Gastrocnemius medialis (tissue), 4 donors: ENCODE measurements around the gene GNG3. TPM values are rescaled to one million over a fixed set of nuclear protein-coding genes. Genes with fewer than 3 reads are reported as not detected.
A peak's percentile ranks its signal among the peaks of the same experiment; 100 is the strongest.

Experiments
- ATAC-seq, 2 donors: fragments of 150-250 bp; one replicate each; pipeline ENCODE4 v1.9.1; 2016
- DNase-seq, 2 donors: peaks; one replicate each; pipeline ENCODE4 v3.0.0-alpha.2; 2019
- H3K27ac ChIP-seq, 4 donors: fragments of 200-600 bp; sonication (generic); 1 replicate in 1 of 4; 2 replicates in 3 of 4; pipeline ENCODE4 v1.5.1; 2016 to 2018; ENCODE audit warnings: mild to moderate bottlenecking in 2 of 4, moderate library complexity in 1 of 4
- H3K27me3 ChIP-seq, 3 donors: fragments of 200-600 bp; sonication (generic) in 2 of 3; 1 replicate in 1 of 3; 2 replicates in 2 of 3; pipeline versions ENCODE4 v1.5.1 to v1.6.0; 2016 to 2019; ENCODE audit warnings: mild to moderate bottlenecking in 1 of 3, moderate library complexity in 1 of 3
- H3K36me3 ChIP-seq, 2 donors: fragments of 200-600 bp; sonication (generic) in 1 of 2; one replicate each; pipeline ENCODE4 v1.5.1; 2017 to 2018
- H3K4me1 ChIP-seq, 2 donors: fragments of 200-600 bp; sonication (generic) in 1 of 2; one replicate each; pipeline ENCODE4 v1.5.1; 2016 to 2017; ENCODE audit warnings: mild to moderate bottlenecking in 2 of 2
- H3K4me3 ChIP-seq, 4 donors: fragments of 200-600 bp; sonication (generic) in 3 of 4; 1 replicate in 1 of 4; 2 replicates in 3 of 4; pipeline ENCODE4 v1.5.1; 2016 to 2019; ENCODE audit warnings: mild to moderate bottlenecking in 2 of 4
- H3K9me3 ChIP-seq, 3 donors: fragments of 200-600 bp; sonication (generic) in 2 of 3; 1 replicate in 1 of 3; 2 replicates in 2 of 3; pipeline ENCODE4 v1.5.1; 2016 to 2019
- CTCF ChIP-seq, 5 experiments: fragments of 450-650 bp in 3 of 5; fragments of 200-600 bp in 2 of 5; sonication (generic) in 2 of 5; IDR thresholded peaks in 4 of 5; conservative IDR thresholded peaks in 1 of 5; 1 replicate in 4 of 5; 2 replicates in 1 of 5; pipeline ENCODE4 v1.5.1; 2016 to 2019; ENCODE audit warnings: antibody characterized with exemption in 5 of 5, mild to moderate bottlenecking in 3 of 5, moderate library complexity in 3 of 5
- POLR2A ChIP-seq, 2 donors: fragments of 450-650 bp; IDR thresholded peaks; one replicate each; pipeline ENCODE4 v1.6.1; 2017; ENCODE audit warnings: antibody characterized with exemption in 2 of 2, mild to moderate bottlenecking in 2 of 2, moderate library complexity in 2 of 2
- in situ Hi-C, 4 donors: fragments of 200-750 bp; cut with MboI; loops; one replicate each; pipeline versions ENCODE4 v1.15.0 to v1.8.0; 2017; ENCODE audit warnings: low sequenced_read_pairs in 4 of 4
- intact Hi-C: fragments of 100-400 bp; cut with DNase I; formaldehyde crosslinking; loops from one replicate; pipeline ENCODE4 v1.15.1; 2023; ENCODE audit warnings: low total_unique reads
- total RNA-seq, 4 donors: library from RNA; depleted of rRNA; stranded (reverse); fragments of >200 nt; gene quantifications; one replicate each; pipeline versions ENCODE4 v1.1.0 to v1.2.3, GENCODE V29; 2016

GNG3 gene
- total RNA-seq, 4 donors from 2014 or later = not detected

DNA sequence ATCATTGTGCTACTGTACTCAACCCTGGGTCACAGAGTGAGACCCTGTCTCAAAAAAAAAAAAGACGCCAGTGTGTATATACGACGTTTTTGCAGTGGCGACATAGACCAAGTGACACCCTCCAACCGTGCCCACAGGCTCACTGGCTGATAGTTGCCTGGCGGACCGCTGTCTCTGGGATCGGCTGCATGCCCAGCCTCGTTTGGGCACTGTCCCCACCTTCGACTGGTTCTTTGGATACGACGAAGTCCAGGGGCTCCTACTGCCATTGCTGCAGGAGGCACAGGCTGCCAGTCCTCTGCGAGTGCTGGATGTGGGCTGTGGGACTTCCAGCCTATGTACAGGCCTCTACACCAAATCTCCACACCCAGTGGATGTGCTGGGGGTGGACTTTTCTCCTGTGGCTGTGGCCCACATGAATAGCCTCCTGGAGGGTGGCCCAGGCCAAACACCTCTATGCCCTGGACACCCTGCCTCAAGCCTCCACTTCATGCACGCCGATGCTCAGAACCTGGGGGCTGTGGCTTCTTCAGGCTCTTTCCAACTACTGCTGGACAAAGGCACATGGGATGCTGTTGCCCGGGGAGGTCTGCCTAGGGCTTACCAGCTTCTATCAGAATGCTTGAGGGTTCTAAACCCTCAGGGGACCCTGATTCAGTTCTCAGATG, 41.1 kb upstream of the GNG3 start:
- peak overlapping the region; percentile 68 to 96 (median 79) for H3K4me3 ChIP-seq
- ATAC-seq (no peak), DNase-seq (no peak)
- no peaks in the 10 kb centered on the region for H3K27me3 ChIP-seq
- TF ChIP-seq CTCF (IDR thresholded peaks at IDR 0.05 in 4 of 5, conservative IDR thresholded peaks at IDR 0.05 in 1 of 5) (no peak), POLR2A (IDR thresholded peaks at IDR 0.05) (no peak)
- in situ Hi-C loops (no loop called here), intact Hi-C loops (no loop called here)
- peak overlapping the region; percentile 82 to 97 (median 88) for H3K27ac ChIP-seq
- peaks cover 40 to 46% of the 10 kb centered on the region in 2 donors for H3K4me1 ChIP-seq
- peaks cover 0 to 20% of the 10 kb centered on the region in 2 donors for H3K36me3 ChIP-seq
- H3K9me3 ChIP-seq = no peaks in the 10 kb centered on the region

- H3K27me3 ChIP-seq = no peaks in the 10 kb centered on the region
- no peak overlapping the region for H3K4me3 ChIP-seq
- no peak for ATAC-seq
- H3K27ac ChIP-seq = peak overlapping the region in 2 of 4 donors; percentile 10 to 97
- peaks cover 0 to 16% of the 10 kb centered on the region in 2 donors for H3K36me3 ChIP-seq
- intact Hi-C loops (no loop called here), in situ Hi-C loops (no loop called here)
- no peaks in the 10 kb centered on the region for H3K9me3 ChIP-seq
- DNase-seq = no peak
- peaks cover 43 to 49% of the 10 kb centered on the region in 2 donors for H3K4me1 ChIP-seq
- TF ChIP-seq POLR2A (IDR thresholded peaks at IDR 0.05) (no peak), CTCF (IDR thresholded peaks at IDR 0.05 in 4 of 5, conservative IDR thresholded peaks at IDR 0.05 in 1 of 5) (no peak)
Observed at GRCh38 chr11:62667460-62667859, 40.0 kb upstream of the GNG3 start.

DNA sequence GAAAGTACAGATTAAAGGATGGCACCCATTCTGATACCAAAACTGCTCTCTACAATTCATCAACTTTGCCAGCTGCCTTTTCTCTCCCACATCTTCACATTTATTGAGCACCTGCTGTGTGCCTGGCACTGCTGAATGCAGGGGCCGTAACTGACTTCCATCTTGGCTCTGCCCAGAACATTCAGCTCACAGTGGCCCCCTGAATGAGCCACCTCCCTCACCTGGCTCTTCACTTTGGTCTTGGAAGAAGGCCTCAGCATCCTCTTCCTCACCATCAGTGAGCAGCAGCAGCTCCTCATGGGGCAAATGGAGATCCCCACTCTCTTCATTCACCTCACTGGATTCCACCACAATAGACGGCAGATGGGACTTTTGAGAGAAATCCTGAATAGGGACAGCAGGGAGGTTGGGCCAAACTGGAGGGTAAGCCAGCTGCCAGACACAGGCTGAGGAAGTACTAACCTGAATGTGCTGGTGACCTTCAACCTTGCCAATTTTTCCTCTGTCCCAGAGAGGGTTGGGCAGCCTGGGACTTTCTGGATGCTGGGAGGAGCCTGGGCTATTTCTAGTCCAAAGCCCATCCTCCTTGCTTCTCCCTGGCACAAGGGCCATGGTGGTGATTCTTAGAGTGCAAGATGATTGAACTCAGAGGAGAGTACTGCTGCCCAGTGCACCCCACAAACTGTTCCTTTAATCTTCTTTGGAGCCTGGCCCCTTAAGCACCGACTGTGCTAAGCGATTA, 37.9 kb upstream of the GNG3 start:
- Histone ChIP-seq H3K4me3 (no peak overlapping the region), H3K27ac (peak overlapping the region in 3 of 4 donors; percentile 41 to 91 (median 90)), H3K4me1 (peaks cover 45 to 52% of the 10 kb centered on the region in 2 donors), H3K9me3 (no peaks in the 10 kb centered on the region), H3K27me3 (no peaks in the 10 kb centered on the region), H3K36me3 (peaks cover 0 to 24% of the 10 kb centered on the region in 2 donors)
- in situ Hi-C loops = no loop called here
- DNase-seq (no peak), ATAC-seq (no peak)
- intact Hi-C loops = no loop called here
- TF ChIP-seq POLR2A (IDR thresholded peaks at IDR 0.05) (no peak), CTCF (IDR thresholded peaks at IDR 0.05 in 4 of 5, conservative IDR thresholded peaks at IDR 0.05 in 1 of 5) (no peak)

GRCh38 chr11:62671236-62671607, 36.3 kb upstream of the GNG3 start:
- H3K27ac ChIP-seq = peak overlapping the region; percentile 78 to 91 (median 88)
- DNase-seq (no peak), ATAC-seq (peak; percentile 9 to 32)
- no peaks in the 10 kb centered on the region for H3K9me3 ChIP-seq
- intact Hi-C loops (no loop called here), in situ Hi-C loops (no loop called here)
- H3K36me3 ChIP-seq = peaks cover 0 to 26% of the 10 kb centered on the region in 2 donors
- H3K4me3 ChIP-seq = peak overlapping the region; percentile 67 to 91 (median 81)
- peaks cover 42 to 55% of the 10 kb centered on the region in 2 donors for H3K4me1 ChIP-seq
- H3K27me3 ChIP-seq = no peaks in the 10 kb centered on the region
- no peak for TF ChIP-seq CTCF (IDR thresholded peaks at IDR 0.05 in 4 of 5, conservative IDR thresholded peaks at IDR 0.05 in 1 of 5)
- no peak for TF ChIP-seq POLR2A (IDR thresholded peaks at IDR 0.05)
